KG1 (cell line): Measurements from ENCODE around the gene KANSL1.

ENCODE experiments used
- DNase-seq: peaks from one replicate; lab custom pipeline; 2025; lab: John Stamatoyannopoulos, UW

Gene KANSL1

DNA sequence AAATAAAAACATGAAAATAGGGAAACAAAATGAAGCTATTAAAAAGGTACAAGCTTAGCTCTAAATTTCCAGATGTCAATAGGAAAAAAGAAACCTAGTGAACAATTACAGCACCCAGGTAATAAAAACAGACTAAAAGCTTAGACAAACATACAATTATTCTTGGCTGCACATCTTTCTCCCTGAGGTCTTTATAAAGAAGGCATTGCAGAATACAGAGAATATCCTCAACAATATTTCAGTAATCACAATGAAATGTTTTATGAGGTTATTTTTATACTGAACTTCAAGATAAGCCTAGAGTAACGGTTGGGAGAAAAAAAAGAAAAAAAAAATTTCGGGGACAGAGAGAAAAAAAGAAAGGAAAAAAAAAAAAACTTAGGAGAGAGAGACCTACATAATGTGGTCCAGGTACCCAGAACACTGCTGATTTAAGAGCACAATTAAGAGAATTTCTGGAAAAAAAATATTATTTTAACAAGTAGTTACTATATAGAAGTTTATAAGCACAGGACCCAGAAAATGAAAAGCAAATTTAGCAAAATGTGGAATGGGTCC lies 26.5 kb downstream of the KANSL1 start:
- no peak for DNase-seq

DNA sequence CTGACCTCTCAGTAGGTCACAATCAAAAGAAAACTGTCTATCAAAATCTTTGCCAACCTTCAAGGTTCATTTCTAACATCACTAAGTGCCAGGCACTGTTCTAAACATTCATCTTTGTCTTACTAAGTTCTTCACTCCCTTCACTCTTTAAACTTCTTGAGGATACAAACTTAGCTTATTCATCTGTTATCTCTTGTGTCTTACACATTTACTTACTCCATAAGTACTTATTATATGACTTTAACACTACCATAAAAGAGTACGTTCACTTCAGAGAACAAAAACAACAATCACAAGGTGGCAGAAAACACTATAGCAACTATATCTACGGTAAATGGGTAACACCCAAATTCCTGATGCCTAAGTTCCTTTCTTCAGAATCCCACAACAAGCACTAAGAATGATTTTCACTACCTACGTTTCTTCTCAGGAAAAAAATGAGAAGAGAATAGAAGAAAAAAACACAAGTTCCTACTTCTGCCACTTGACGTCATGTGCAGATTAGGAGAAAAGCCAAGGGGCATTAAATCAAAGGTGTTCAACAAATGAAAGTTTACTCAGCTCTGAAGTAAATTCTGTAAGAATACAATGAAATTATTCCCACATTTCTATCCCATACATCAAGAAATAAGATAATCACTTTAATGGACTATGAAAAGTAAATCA lies 29.2 kb downstream of the KANSL1 start:
- DNase-seq: no peak

DNA sequence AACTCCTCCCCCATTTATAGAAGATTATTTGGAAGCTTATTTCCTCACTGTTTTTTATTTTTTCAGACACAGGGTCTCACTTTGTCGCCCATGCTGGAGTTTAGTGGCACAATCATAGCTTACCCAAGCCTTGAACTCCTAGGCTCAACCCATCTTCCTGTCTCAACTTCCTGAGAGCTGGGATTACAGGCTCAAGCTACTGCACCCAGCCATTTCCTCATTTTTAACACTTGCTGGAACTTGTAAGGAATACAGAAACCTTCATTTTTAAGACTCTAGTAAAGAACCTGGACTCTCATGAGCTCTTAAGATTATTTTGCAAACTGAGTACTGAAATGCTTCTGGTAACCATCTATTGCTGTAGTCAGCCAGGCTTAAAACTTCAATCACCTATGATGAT lies 29.9 kb downstream of the KANSL1 start:
- no peak for DNase-seq

DNA sequence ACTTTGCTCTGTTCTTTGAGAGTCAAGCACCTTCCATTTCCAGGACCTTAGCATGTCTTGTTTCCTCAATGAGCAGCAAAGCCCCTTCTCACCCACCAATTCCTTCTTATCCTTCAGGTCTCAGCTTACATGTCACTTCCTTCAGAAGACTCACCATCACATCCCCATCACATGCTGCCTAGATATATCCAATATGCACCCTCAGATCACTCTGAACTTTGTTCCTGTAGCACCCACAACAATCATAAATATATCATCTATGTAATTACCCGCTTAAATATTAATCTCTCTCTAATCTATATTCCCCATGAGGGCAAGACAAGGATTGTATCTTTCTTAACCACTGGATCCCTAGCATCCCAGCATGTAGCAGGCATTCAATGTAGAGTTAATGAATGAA lies 30.4 kb downstream of the KANSL1 start:
- no peak for DNase-seq

DNA sequence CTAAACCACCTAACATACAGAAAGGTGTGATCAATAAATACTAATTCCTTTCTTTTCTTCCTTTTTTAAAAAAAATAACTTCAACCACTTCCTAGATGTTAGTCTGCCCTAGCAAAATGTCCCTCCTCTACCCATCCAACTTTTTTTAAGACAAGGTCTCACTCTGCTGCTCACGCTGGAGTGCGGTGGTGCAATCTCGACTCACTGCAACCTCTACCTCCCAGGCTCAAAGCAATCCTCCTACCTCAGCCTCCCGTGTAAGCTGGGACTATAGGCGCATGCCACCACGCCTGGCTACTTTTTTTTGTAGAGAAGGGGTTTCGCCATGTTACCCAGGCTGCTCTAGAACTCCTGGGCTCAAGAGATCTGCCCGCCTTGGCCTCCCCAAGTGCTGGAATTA lies 33.1 kb downstream of the KANSL1 start:
- no peak for DNase-seq

DNA sequence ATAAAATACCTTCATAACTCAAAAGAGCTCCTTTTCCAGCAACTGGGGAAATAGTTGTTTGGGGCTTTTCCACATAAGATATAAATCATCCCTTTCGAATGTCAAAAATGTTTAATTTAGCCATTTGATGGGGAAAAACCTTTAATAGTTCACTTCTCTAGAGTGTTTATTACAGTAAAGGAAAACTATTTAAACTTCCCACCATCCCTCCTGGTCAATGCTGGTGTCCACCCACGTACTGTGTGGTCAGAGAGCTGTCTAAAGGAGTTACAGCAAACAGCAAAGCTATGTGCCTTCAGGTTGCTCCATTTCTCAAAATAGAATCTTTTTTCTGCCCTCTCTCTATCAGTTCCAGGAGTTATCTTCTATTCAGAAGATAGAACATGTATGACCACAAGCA lies 33.5 kb downstream of the KANSL1 start:
- DNase-seq: no peak

DNA sequence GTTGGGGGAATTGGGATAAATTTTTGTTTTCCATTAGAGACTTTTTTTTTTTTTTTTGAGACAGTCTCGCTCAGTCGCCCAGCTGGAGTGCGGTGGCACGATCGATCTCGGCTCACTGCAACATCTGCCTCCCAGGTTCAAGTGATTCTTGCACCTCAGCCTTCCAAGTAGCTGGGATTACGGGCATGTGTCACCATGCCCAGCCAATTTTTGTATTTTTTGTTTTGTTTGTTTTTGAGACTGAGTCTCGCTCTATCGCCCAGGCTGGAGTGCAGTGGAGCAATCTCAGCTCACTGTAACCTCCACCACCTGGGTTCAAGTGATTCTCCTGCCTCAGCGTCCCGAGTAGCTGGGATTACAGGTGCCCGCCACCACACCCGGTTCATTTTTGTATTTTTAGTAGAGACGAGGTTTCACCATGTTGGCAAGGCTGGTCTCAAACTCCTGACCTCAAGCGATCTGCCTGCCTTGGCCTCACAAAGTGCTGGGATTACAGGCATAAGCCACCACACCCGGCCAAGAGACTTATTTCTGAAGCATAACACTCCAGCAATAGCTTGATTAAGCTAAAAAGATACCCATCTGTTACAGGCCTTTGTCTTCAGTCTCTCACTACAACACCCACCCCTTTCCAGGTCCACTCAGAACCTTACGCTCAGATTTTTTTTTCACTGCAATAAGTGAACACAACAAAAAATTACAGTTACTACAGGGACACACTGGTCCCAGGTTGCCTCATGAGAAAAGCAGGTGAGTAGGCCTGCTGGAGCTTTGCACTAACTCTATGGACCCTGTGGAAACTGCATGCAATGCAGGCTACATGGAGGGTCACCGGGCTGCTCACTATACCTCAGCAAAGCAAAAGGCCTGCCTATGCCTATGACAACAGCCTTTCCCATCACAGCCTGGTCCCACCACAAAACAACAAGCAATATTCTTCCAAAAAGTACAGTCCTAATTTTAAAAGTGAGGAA lies 34.6 kb downstream of the KANSL1 start:
- no peak for DNase-seq

DNA sequence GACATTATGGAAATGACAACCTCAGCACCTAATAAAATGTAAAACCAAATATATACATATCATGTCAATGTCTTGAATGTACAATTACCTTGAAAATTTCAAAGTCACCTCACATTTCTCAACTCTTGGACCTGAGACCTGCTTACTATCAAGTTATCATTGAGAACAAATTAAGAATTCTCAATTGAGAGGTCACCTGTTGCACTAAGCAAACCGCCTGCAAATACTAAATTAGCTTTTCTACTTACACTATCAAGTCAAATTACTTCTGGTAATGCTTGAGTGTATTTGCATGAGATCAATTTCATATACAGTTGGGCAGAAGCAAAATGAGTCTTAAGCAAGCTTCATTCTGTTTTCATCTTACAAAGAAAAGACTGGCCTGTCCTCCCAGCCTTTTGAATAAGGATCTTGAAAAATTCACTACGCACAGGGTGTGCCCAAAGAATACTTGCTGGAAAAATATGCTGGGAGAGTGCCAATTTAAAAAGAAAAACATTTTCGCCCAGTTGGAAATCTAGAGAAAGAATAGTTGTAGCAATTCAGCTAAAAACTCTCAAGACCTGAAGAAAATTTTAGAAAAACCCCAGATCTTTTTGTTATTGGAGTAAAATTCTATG lies 35.7 kb downstream of the KANSL1 start:
- no peak for DNase-seq

DNA sequence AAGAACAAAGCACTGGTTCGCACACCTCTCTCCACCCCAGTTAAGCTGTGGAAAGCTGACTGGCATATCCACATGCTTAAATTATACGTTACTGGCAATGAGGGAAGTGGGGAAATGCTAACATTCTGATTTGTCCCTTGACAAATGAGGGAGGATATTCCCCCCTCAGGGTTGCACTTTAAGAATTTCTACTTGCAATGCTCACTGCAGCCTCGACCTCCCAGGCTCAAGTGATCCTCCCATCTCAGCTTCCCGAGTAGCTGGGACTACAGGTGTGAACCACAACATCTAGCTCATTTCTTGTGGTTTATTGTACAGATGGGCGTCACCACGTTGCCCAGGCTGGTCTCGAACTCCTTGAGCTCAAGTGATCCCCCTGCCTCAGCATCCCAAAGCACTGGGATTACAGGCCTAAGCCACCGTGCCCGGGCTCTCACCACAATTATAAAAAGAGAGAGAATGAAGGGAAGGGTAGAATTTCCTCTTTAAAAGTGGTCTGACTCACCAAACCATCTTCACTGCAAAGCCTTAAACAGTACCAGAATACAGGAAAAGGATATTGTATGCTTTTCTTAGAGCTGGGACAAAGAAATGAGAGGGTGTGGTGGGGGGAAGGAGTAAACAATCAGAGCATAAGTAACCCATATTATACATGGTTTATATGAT lies 38.9 kb downstream of the KANSL1 start:
- no peak for DNase-seq

DNA sequence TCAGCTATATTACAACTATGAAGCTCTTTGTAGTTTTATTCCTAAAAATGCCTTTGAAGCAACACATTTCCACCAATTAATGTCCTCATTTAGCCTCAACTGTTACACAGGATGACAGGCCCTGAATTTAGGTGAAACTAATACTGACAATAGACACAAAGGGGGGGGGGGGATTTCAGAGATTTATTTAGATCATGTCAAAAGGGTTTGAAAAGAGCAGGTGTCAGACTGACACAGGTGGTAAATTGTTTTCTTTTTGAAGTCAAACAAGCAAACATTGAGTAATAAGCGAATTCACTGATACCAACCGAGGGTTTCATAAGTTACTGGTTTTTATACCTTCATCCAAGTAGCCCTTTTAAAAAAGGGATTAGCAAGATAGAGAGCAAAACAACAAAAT lies 40.8 kb downstream of the KANSL1 start:
- no peak for DNase-seq

DNA sequence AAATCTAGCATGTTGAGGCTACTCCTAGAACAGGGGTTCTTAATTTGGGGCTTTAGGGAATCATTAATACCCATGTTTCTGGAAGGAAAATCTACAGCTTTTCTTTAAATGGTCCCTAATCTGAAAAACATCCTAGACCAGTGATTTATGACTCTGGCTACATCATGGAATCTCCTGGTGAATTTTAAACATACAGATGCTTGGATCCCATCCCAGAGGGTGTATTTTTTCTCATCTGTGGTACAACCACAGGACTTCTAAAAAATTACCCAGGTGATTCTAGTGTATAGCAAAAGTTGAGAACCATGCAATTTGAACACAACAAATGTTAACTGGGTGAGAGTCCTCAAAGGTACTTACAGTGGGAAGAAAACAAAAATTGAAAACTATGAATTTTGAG lies 41.5 kb downstream of the KANSL1 start:
- DNase-seq: no peak

DNA sequence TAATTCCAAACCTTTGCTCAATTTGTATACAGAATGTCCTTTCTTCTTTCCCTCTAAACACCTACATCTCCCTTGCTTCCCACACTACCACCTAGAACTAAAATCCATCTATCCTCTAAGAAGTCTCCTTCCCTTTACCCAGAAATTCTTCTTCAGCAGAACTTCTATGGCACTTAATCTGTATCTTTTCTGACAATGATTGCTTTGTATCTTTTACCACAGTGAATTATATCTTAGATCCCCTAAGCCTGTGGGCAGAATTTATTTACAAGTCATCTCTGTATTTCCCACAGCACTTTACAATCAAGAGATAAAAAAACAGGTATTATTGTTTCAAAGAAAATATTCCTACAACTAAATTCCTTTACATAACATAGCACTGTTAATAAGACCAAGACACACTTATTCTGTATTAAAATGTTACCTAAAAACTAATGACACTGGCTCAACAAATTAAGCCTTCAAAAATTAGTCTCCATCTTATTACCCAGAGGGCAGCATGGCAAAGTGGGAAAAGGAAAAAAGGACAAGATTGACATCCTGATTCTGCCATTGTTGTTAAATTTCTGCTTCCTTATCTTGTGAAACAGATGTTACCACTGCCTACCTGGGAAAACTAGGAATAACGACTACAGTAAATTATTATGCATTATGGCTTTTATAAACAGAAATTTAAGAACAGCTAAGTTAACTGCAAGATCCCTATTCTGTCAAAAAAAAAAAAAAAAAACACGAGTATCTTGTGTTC lies 42.8 kb downstream of the KANSL1 start:
- no peak for DNase-seq

DNA sequence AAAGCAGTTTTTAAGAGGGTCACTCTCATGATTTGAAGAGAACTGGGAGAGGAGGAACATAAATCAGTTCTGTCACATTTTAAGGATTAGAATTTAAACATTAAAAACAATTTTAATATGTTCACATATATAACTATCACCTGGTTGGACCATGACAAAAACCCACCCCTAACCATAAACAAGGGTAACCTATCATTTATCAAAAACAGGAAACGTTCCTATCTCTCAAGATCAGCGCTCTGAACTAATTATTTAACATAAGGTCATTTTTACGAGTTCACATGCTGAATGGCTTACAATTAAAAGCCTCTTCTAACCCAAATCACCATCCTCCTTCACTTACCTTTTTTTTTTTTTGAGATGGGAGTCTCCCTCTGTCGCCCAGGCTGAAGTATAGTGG lies 45.0 kb downstream of the KANSL1 start:
- DNase-seq: no peak

DNA sequence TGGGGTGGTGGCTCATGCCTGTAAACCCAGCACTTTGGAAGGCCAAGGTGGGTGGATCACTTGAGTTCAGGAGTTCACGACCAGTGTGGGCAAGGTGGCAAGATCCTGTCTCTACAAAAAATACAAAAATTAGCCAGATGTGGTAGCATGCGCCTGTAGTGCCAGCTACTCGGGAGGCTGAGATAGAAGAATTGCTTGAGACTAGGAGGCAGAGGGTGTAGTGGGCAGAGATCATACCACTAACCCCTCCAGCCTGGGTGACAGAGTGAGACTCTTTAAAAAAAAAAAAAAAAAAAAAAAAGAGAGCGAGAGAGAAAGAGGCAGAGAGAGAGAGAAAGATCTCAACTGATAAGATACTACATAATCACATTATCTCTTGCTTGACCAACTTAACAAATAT lies 45.9 kb downstream of the KANSL1 start:
- no peak for DNase-seq

DNA sequence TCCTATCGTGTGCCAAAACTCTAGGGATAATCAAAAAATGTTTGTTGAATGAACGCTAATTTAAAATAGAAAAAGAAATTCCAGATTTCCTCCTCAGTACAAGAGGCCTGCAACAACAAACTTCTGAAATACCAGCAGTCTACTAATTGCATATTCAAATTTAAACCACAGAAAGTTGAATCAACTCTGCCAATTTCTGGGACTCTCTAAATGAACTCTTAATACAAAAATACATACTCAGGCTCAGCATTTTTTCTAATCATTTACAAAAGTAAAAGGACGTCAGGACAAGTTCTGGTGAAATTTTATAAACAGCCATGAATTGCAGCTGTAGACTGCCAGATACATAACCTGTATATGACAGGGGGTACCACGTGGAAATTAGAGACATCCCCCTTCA lies 49.0 kb downstream of the KANSL1 start:
- no peak for DNase-seq

DNA sequence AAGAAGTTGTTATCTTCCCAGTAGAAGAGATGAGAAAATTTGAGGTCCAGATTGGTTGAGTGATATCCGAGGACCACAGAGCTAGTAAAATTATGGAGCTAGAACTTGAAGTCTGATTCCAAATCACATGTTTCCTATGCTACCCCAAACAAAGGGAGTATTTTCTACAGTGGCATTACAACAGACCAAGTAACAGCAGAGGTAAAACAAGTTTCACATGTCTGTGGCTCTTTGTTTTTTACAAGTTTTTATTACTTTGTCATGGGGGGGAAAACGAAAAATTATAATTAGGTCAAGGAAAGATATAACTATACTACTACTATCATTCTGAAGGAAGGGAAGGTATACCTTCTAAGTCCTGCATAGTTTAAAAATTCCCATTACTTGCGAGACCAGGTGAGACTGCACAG lies 49.4 kb downstream of the KANSL1 start:
- no peak for DNase-seq

DNA sequence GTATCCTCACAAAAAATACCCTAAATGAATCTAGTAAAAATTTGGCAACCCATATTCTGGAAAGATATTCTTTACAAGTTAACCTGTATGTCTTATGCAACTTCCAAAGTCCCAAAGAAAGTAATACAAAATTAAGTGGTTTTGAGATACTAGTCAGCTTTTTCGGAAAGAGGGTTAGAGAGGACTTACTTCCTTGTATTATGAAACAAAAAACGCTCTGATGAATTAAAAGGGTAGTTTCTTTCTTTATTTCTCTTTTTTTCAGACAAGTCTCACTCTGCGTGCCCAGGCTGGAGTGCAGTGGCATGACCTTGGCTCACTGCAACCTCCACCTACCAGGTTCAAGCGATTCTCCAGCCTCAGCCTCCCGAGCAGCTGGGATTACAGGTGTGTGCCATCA lies 51.6 kb downstream of the KANSL1 start:
- no peak for DNase-seq

DNA sequence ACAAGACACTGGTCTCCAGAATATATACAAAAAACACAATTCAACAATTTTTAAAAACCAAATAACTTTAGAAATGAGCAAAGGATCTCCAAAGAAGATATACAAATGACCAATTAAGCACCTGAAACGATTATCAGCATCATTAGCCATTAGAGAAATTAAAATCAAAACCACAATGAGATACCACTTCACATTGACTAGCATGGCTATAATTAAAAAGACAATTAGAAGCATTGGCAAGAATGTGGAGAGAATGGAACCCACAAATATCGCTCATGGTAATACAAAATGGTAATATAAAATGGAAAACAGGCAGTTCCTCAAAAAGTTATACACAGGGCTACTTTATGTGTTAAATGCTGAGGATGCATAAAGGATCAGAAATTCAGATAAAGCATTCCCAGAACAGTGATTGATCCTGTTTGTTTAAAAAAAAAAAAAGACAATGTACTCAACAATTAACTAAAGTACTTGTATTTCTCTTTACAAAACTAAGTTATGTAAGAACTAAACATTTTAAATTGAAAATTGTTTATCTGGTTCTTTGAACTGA lies 52.5 kb downstream of the KANSL1 start:
- DNase-seq: no peak

DNA sequence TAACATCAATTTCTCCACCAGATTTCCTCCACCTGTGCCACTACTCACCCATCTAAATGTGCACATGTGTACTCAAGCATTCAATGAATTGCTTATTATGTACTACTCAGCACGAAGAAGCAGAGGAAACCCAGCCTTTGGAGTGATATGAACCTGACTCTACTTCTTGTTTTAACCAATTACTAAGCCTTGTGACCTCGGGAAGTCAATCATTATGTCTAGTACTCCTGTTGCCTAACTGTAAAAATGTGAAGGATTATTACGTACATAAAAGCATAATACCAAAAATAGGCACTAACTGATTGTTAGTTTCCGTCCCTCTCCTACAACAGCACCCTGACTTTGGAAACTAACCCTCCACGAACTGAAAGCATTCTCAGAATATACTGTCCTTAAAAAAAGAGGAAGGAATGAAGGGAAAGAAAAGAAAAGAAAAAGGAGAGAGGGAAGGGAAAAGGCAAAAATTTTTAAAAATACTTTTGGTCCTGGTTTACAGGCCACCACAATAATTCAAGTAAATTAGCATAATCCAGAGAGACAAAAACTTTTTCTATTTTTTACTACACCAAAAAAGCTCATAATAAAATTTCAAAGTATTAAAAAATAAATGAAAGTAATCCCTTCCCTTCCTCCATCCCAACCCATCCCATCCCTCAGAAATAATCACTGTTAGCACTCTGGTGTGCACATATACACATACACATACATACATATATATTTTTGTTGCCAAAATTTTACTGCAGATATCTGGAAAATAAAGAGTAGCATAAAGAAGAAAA lies 53.6 kb downstream of the KANSL1 start:
- no peak for DNase-seq

DNA sequence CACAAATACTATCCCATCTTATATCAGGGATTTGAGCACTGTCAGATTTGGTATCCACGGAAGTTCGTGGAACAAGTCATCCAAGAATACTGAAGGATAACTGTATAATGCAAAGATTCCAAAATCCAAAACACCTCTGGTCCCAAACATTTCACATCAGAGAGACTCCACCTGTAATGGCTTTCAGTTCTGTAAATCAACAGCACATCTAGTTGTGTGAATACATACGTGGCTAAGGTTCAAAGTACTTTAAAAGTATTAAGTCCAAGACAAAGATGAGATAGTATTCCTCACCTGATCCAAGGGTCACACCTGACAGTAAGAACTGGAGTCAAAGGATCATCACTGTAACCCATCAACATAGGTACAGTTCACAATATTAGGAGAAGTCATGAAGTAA lies 54.8 kb downstream of the KANSL1 start:
- DNase-seq: no peak
